ENCODE data around the gene TNFSF8. TPM values are rescaled to one million over a fixed set of nuclear protein-coding genes. Genes with fewer than 3 reads are reported as not detected.

Gene TNFSF8
- total RNA-seq, 1 donor from 2014 or later: 150 TPM

DNA sequence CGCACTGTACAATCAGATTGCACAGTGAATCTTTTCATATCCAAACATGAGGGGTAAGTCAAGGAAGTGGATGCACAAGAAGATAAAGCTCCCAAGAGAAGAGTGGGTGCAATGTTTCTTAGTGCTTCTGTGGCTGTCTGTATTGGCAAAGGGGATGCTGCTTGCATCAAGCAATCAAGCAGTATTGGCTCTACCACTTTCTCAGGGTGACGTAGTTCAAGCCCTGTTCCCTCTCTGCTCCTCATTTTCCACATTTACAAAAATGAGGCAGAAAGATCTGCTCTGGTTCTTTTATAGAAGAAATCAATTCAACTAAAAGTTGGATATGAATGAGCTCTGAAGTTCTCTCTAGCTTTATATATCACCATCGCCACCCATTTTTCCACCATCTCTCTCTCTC lies 2.3 kb downstream of the TNFSF8 start:
- Mint-ChIP-seq H3K27me3 (no peaks in the 10 kb centered on the region), H3K4me1 (peaks cover 67% of the 10 kb centered on the region), H3K4me3 (peak overlapping the region; percentile 90), H3K9me3 (peaks cover 1% of the 10 kb centered on the region), H3K27ac (peak overlapping the region; percentile 93), H3K36me3 (ENCODE audit: low read depth) (peaks cover 60% of the 10 kb centered on the region)
- intact Hi-C loops (cut with micrococcal nuclease): loop anchor here (5.0 kb wide), 1 partner anchor 541 kb away; the partner anchor contains the start of gene AKNA
- peak; percentile 71 for DNase-seq

- no peak for DNase-seq
- Mint-ChIP-seq H3K4me3 (peak overlapping the region; percentile 73), H3K9me3 (peaks cover 4% of the 10 kb centered on the region), H3K27ac (peak overlapping the region; percentile 18), H3K4me1 (peaks cover 69% of the 10 kb centered on the region), H3K27me3 (no peaks in the 10 kb centered on the region), H3K36me3 (ENCODE audit: low read depth) (peaks cover 81% of the 10 kb centered on the region)
- intact Hi-C loops (cut with micrococcal nuclease): loop anchor here (5.0 kb wide), 1 partner anchor 538 kb away; the partner anchor contains the start of gene AKNA
Measured at GRCh38 chr9:114925672-114926071, 4.7 kb downstream of the TNFSF8 start.

- H3K4me3 Mint-ChIP-seq: peak overlapping the region; percentile 78
- H3K27me3 Mint-ChIP-seq: no peaks in the 10 kb centered on the region
- H3K9me3 Mint-ChIP-seq: peaks cover 4% of the 10 kb centered on the region
- no peak for DNase-seq
- H3K4me1 Mint-ChIP-seq: peaks cover 69% of the 10 kb centered on the region
- intact Hi-C loops (cut with micrococcal nuclease): loop anchor here (5.0 kb wide), 1 partner anchor 538 kb away; the partner anchor contains the start of gene AKNA
- H3K36me3 Mint-ChIP-seq (ENCODE audit: low read depth): peaks cover 82% of the 10 kb centered on the region
- peak overlapping the region; percentile 72 for H3K27ac Mint-ChIP-seq
Measured at GRCh38 chr9:114925039-114925438, 5.4 kb downstream of the TNFSF8 start.

DNA sequence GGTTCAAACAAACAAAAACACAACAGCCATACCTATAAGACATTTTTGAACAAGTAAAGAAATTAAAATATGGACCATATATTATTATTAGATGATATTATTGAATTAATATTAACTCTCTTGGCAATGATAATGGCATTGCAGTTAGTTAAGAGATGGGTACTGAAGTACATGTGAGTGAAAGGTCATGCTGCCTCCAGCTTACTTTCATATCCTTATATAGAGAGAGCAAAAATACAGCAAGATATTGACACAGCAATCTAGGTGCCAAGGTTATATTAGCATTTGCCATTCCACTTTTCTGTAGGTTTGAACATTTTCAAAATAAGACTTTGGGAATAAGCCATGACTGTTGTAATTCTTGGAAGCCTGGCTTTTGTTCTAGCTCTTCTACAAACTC lies 6.1 kb downstream of the TNFSF8 start:
- H3K27ac Mint-ChIP-seq: peak overlapping the region; percentile 72
- no peak for DNase-seq
- intact Hi-C loops (cut with micrococcal nuclease): loop anchor here (5.0 kb wide), 1 partner anchor 33 kb away; no protein-coding TSS in a partner anchor
- peak overlapping the region; percentile 78 for H3K4me3 Mint-ChIP-seq
- peaks cover 86% of the 10 kb centered on the region for H3K36me3 Mint-ChIP-seq (ENCODE audit: low read depth)
- no peaks in the 10 kb centered on the region for H3K27me3 Mint-ChIP-seq
- H3K9me3 Mint-ChIP-seq: peaks cover 4% of the 10 kb centered on the region
- H3K4me1 Mint-ChIP-seq: peaks cover 76% of the 10 kb centered on the region

GRCh38 chr9:114923918-114924317 lies 6.5 kb downstream of the TNFSF8 start:
- peaks cover 85% of the 10 kb centered on the region for H3K36me3 Mint-ChIP-seq (ENCODE audit: low read depth)
- intact Hi-C loops (cut with micrococcal nuclease): loop anchor here (5.0 kb wide), 1 partner anchor 33 kb away; no protein-coding TSS in a partner anchor
- no peak overlapping the region for H3K27ac Mint-ChIP-seq
- no peaks in the 10 kb centered on the region for H3K27me3 Mint-ChIP-seq
- DNase-seq: no peak
- peaks cover 4% of the 10 kb centered on the region for H3K9me3 Mint-ChIP-seq
- peak overlapping the region; percentile 67 for H3K4me3 Mint-ChIP-seq
- H3K4me1 Mint-ChIP-seq: peaks cover 78% of the 10 kb centered on the region

DNA sequence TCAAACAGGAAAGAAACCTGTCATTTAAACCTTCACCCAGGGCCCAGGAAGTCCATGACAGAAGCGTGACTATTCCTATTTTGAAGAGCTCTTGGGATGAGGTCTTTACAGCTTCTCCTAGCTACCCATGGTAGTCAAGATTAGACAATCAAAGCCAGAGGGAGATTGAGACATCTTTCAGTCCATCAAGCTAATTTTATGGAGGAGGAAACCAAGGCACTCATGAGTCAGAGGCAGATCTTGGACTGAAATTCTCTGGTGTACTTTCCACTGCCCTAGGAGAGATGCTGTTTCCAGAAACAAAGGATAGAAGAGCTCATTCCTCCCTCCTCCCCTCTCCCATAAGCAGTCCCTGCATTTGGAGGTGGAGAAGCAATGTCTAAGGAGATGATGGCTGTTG lies 9.2 kb downstream of the TNFSF8 start:
- intact Hi-C loops (cut with micrococcal nuclease): loop anchor here (5.0 kb wide), 1 partner anchor 36 kb away; no protein-coding TSS in a partner anchor
- Mint-ChIP-seq H3K9me3 (peaks cover 4% of the 10 kb centered on the region), H3K4me1 (peaks cover 86% of the 10 kb centered on the region), H3K27ac (peak overlapping the region; percentile 84), H3K27me3 (no peaks in the 10 kb centered on the region), H3K36me3 (ENCODE audit: low read depth) (peaks cover 90% of the 10 kb centered on the region), H3K4me3 (peak overlapping the region; percentile 67)
- no peak for DNase-seq

- Mint-ChIP-seq H3K27ac (peak overlapping the region; percentile 78), H3K9me3 (peaks cover 4% of the 10 kb centered on the region), H3K4me3 (peak overlapping the region; percentile 59), H3K27me3 (no peaks in the 10 kb centered on the region), H3K4me1 (peaks cover 89% of the 10 kb centered on the region), H3K36me3 (ENCODE audit: low read depth) (peaks cover 91% of the 10 kb centered on the region)
- DNase-seq: peak; percentile 56
- intact Hi-C loops (cut with micrococcal nuclease): loop anchor here (1.0 to 5.0 kb wide), 2 partner anchors 10 to 38 kb away; no protein-coding TSS in a partner anchor
Measured at GRCh38 chr9:114919611-114920010, 10.8 kb downstream of the TNFSF8 start.

- intact Hi-C loops (cut with micrococcal nuclease): no loop called here
Measured at GRCh38 chr9:114916481-114916880, 13.9 kb downstream of the TNFSF8 start.

GRCh38 chr9:114914139-114914538 lies 16.3 kb downstream of the TNFSF8 start:
- intact Hi-C loops (cut with micrococcal nuclease): no loop called here
- H3K4me1 Mint-ChIP-seq: peaks cover 90% of the 10 kb centered on the region
- no peaks in the 10 kb centered on the region for H3K27me3 Mint-ChIP-seq
- no peak for DNase-seq
- no peak overlapping the region for H3K4me3 Mint-ChIP-seq
- H3K9me3 Mint-ChIP-seq: no peaks in the 10 kb centered on the region
- peaks cover 94% of the 10 kb centered on the region for H3K36me3 Mint-ChIP-seq (ENCODE audit: low read depth)
- H3K27ac Mint-ChIP-seq: peak overlapping the region; percentile 39

More at GRCh38 chr9:114916481-114916880, 13.9 kb downstream of the TNFSF8 start:
- Mint-ChIP-seq H3K27ac (peak overlapping the region; percentile 55), H3K4me3 (peak overlapping the region; percentile 7), H3K9me3 (no peaks in the 10 kb centered on the region), H3K27me3 (no peaks in the 10 kb centered on the region), H3K36me3 (ENCODE audit: low read depth) (peaks cover 94% of the 10 kb centered on the region), H3K4me1 (peaks cover 89% of the 10 kb centered on the region)
- no peak for DNase-seq

- intact Hi-C loops (cut with micrococcal nuclease): no loop called here
- H3K9me3 Mint-ChIP-seq: no peaks in the 10 kb centered on the region
- peak overlapping the region; percentile 62 for H3K27ac Mint-ChIP-seq
- peaks cover 92% of the 10 kb centered on the region for H3K4me1 Mint-ChIP-seq
- peaks cover 95% of the 10 kb centered on the region for H3K36me3 Mint-ChIP-seq (ENCODE audit: low read depth)
- no peak for DNase-seq
- H3K4me3 Mint-ChIP-seq: peak overlapping the region; percentile 1
- no peaks in the 10 kb centered on the region for H3K27me3 Mint-ChIP-seq
Measured at GRCh38 chr9:114913656-114914055, 16.7 kb downstream of the TNFSF8 start.

- intact Hi-C loops (cut with micrococcal nuclease): no loop called here
- Mint-ChIP-seq H3K27ac (peak overlapping the region; percentile 62), H3K9me3 (no peaks in the 10 kb centered on the region), H3K36me3 (ENCODE audit: low read depth) (peaks cover 95% of the 10 kb centered on the region), H3K27me3 (no peaks in the 10 kb centered on the region), H3K4me3 (peak overlapping the region; percentile 18), H3K4me1 (peaks cover 94% of the 10 kb centered on the region)
- peak; percentile 55 for DNase-seq
Measured at GRCh38 chr9:114913217-114913616, 17.2 kb downstream of the TNFSF8 start.

- no peak overlapping the region for H3K4me3 Mint-ChIP-seq
- H3K27ac Mint-ChIP-seq: peak overlapping the region; percentile 94
- intact Hi-C loops (cut with micrococcal nuclease): no loop called here
- H3K4me1 Mint-ChIP-seq: peaks cover 93% of the 10 kb centered on the region
- peaks cover 93% of the 10 kb centered on the region for H3K36me3 Mint-ChIP-seq (ENCODE audit: low read depth)
- no peaks in the 10 kb centered on the region for H3K9me3 Mint-ChIP-seq
- DNase-seq: peak; percentile 58
- no peaks in the 10 kb centered on the region for H3K27me3 Mint-ChIP-seq
Measured at GRCh38 chr9:114911167-114911821, 19.1 kb downstream of the TNFSF8 start.

- Mint-ChIP-seq H3K27ac (peak overlapping the region; percentile 94), H3K9me3 (no peaks in the 10 kb centered on the region)
- intact Hi-C loops (cut with micrococcal nuclease): no loop called here
Measured at GRCh38 chr9:114910541-114910940, 19.9 kb downstream of the TNFSF8 start.

GRCh38 chr9:114909661-114910060 lies 20.7 kb downstream of the TNFSF8 start:
- Mint-ChIP-seq H3K36me3 (ENCODE audit: low read depth) (peaks cover 91% of the 10 kb centered on the region), H3K27ac (peak overlapping the region; percentile 94), H3K27me3 (no peaks in the 10 kb centered on the region), H3K4me3 (peak overlapping the region; percentile 68), H3K9me3 (no peaks in the 10 kb centered on the region), H3K4me1 (peaks cover 90% of the 10 kb centered on the region)
- intact Hi-C loops (cut with micrococcal nuclease): loop anchor here (1.0 to 5.0 kb wide), 4 partner anchors 10 to 298 kb away; no protein-coding TSS in a partner anchor
- DNase-seq: no peak

More at GRCh38 chr9:114910541-114910940, 19.9 kb downstream of the TNFSF8 start:
- Mint-ChIP-seq H3K4me1 (peaks cover 90% of the 10 kb centered on the region), H3K4me3 (peak overlapping the region; percentile 68), H3K27me3 (no peaks in the 10 kb centered on the region), H3K36me3 (ENCODE audit: low read depth) (peaks cover 91% of the 10 kb centered on the region)
- DNase-seq: peak; percentile 57
